Measurements from ENCODE around the gene CHRNA3. TPM values are rescaled to one million over a fixed set of nuclear protein-coding genes. Genes with fewer than 3 reads are reported as not detected.

CHRNA3 gene
- polyA plus RNA-seq, 1 donor from 2014 or later, result 2.4 TPM

DNA sequence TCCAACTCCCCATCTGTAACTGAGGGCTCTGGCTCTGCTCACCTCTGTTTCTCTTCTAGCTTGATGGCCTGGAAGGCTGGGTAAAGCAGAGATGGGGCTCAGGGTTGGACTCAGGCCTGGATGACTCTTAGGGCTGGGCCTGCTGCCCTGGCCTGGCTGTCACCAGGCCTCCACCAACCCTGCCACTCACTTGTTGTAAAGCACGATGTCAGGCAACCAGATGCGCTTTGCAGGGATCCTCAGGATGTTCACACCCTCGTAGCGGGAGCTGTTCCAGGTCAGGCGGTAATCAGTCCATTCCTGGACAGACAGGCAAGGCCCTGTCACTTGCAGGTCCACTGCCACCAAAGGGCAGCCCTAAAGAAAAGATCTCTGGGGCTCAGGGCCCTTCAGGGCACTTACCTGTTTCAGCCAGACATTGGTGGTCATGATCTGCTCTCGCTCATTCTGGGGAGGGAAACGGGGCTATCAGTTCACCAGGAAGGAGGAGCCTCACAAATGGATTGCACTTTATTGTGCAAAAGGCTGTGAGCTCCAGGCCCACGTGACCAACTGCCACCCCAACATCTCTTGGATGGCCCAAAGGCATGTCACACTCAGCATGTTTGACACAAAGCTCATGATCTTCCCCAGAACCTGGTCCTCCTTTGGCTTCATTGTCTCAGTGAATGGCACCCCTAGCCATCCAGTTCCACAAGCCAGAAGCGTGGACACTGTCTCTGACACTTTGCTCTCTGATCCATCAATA is 10.3 kb upstream of the CHRNA3 start:
- Histone ChIP-seq H3K9ac (ENCODE audit: low read length) (no peak overlapping the region), H3K9me2 (ENCODE audit: insufficient read depth, low read length) (no peaks in the 10 kb centered on the region), H2AFZ (ENCODE audit: low read depth, low read length) (no peak overlapping the region), H3K36me3 (ENCODE audit: insufficient read depth, low read length) (no peaks in the 10 kb centered on the region), H3K27ac (ENCODE audit: low read length) (no peak overlapping the region), H3K27me3 (ENCODE audit: insufficient read depth, low read depth, low read length) (no peaks in the 10 kb centered on the region), H3K79me2 (replicated peaks; ENCODE audit: insufficient read depth, low read length) (no peaks in the 10 kb centered on the region), H3K9me3 (ENCODE audit: low read length) (no peaks in the 10 kb centered on the region), H3K4me3 (ENCODE audit: low read length) (no peak overlapping the region), H3K4me2 (ENCODE audit: low read length) (no peak overlapping the region), H3F3A (ENCODE audit: insufficient read depth, low read length, poor library complexity, severe bottlenecking) (no peaks in the 10 kb centered on the region), H4K20me1 (ENCODE audit: insufficient read depth) (no peaks in the 10 kb centered on the region)
- TF ChIP-seq EZH2 (IDR thresholded peaks at IDR 0.05; ENCODE audit: borderline replicate concordance, insufficient read depth, low read length, poor library complexity, severe bottlenecking) (no peak), TAF1 (IDR thresholded peaks at IDR 0.05; ENCODE audit: low read depth) (no peak), REST (IDR thresholded peaks at IDR 0.05; ENCODE audit: borderline replicate concordance) (no peak), MXI1 (conservative IDR thresholded peaks at IDR 0.05; ENCODE audit: poor library complexity, severe bottlenecking) (no peak), POLR2AphosphoS5 (IDR thresholded peaks at IDR 0.05) (no peak), SMC3 (conservative IDR thresholded peaks at IDR 0.05; ENCODE audit: poor library complexity) (no peak), RAD21 (conservative IDR thresholded peaks at IDR 0.05) (no peak), EP300 (conservative IDR thresholded peaks at IDR 0.05; ENCODE audit: poor library complexity, severe bottlenecking) (no peak), CTCF (IDR thresholded peaks at IDR 0.05; ENCODE audit: poor library complexity, severe bottlenecking) (no peak)

- Histone ChIP-seq H3K9ac (ENCODE audit: low read length) (no peak overlapping the region), H3K9me2 (ENCODE audit: insufficient read depth, low read length) (no peaks in the 10 kb centered on the region), H3K4me2 (ENCODE audit: low read length) (no peak overlapping the region), H3K9me3 (ENCODE audit: low read length) (no peaks in the 10 kb centered on the region), H3K79me2 (replicated peaks; ENCODE audit: insufficient read depth, low read length) (no peaks in the 10 kb centered on the region), H3K36me3 (ENCODE audit: insufficient read depth, low read length) (no peaks in the 10 kb centered on the region), H2AFZ (ENCODE audit: low read depth, low read length) (no peak overlapping the region), H4K20me1 (ENCODE audit: insufficient read depth) (no peaks in the 10 kb centered on the region), H3K27ac (ENCODE audit: low read length) (no peak overlapping the region), H3F3A (ENCODE audit: insufficient read depth, low read length, poor library complexity, severe bottlenecking) (no peaks in the 10 kb centered on the region), H3K27me3 (ENCODE audit: insufficient read depth, low read depth, low read length) (no peaks in the 10 kb centered on the region), H3K4me3 (ENCODE audit: low read length) (no peak overlapping the region)
- no peak for TF ChIP-seq TAF1 (IDR thresholded peaks at IDR 0.05; ENCODE audit: low read depth)
These were observed 8.9 kb upstream of the CHRNA3 start for GRCh38 chr15:78629716-78630065.
